ENCODE measurements around the gene ISG20. TPM values are rescaled to one million over a fixed set of nuclear protein-coding genes. Genes with fewer than 3 reads are reported as not detected.

The ISG20 gene
- total and polyA plus RNA-seq, 2 donors: 1.7 to 9.1 TPM

- no peak overlapping the region for H3K27ac ChIP-seq (ENCODE audit: low read depth)
- no peak overlapping the region for H3K4me3 ChIP-seq (ENCODE audit: low read depth, low read length)
- no peaks in the 10 kb centered on the region for H3K36me3 ChIP-seq (ENCODE audit: insufficient read depth)
- 79% methylated on average over 23 of the region's 23 CpGs for WGBS
- no peak for DNase-seq (ENCODE audit: extremely low spot score)
- H3K4me1 ChIP-seq (ENCODE audit: insufficient read depth): no peaks in the 10 kb centered on the region
These were observed 11.1 kb downstream of the ISG20 start for GRCh38 chr15:88649753-88650551.

GRCh38 chr15:88650556-88650955, 11.7 kb downstream of the ISG20 start:
- Histone ChIP-seq H3K36me3 (ENCODE audit: insufficient read depth) (no peaks in the 10 kb centered on the region), H3K4me1 (ENCODE audit: insufficient read depth) (no peaks in the 10 kb centered on the region), H3K4me3 (ENCODE audit: low read depth, low read length) (no peak overlapping the region), H3K27ac (ENCODE audit: low read depth) (no peak overlapping the region)
- DNase-seq (ENCODE audit: extremely low spot score): no peak
- WGBS: 95% methylated on average over 12 of the region's 12 CpGs

GRCh38 chr15:88651136-88651732, 12.4 kb downstream of the ISG20 start:
- WGBS: 65% methylated on average over 7 of the region's 7 CpGs

GRCh38 chr15:88651971-88652370, 13.2 kb downstream of the ISG20 start:
- H3K27ac ChIP-seq (ENCODE audit: low read depth): no peak overlapping the region
- H3K36me3 ChIP-seq (ENCODE audit: insufficient read depth): no peaks in the 10 kb centered on the region
- no peak overlapping the region for H3K4me3 ChIP-seq (ENCODE audit: low read depth, low read length)
- no peaks in the 10 kb centered on the region for H3K4me1 ChIP-seq (ENCODE audit: insufficient read depth)
- WGBS: 78% methylated on average over 9 of the region's 9 CpGs
- no peak for DNase-seq (ENCODE audit: extremely low spot score)

More at GRCh38 chr15:88651136-88651732, 12.4 kb downstream of the ISG20 start:
- Histone ChIP-seq H3K27ac (ENCODE audit: low read depth) (no peak overlapping the region), H3K4me1 (ENCODE audit: insufficient read depth) (no peaks in the 10 kb centered on the region), H3K36me3 (ENCODE audit: insufficient read depth) (no peaks in the 10 kb centered on the region), H3K4me3 (ENCODE audit: low read depth, low read length) (no peak overlapping the region)
- DNase-seq (ENCODE audit: extremely low spot score): no peak

- H3K4me3 ChIP-seq (ENCODE audit: low read depth, low read length): no peak overlapping the region
- no peak overlapping the region for H3K27ac ChIP-seq (ENCODE audit: low read depth)
- H3K36me3 ChIP-seq (ENCODE audit: insufficient read depth): no peaks in the 10 kb centered on the region
- DNase-seq (ENCODE audit: extremely low spot score): no peak
- H3K4me1 ChIP-seq (ENCODE audit: insufficient read depth): no peaks in the 10 kb centered on the region
- WGBS: 63% methylated on average over 7 of the region's 8 CpGs
These were observed 13.8 kb downstream of the ISG20 start for GRCh38 chr15:88652456-88653199.

- H3K27ac ChIP-seq (ENCODE audit: low read depth): no peak overlapping the region
- DNase-seq (ENCODE audit: extremely low spot score): no peak
- no peak overlapping the region for H3K4me3 ChIP-seq (ENCODE audit: low read depth, low read length)
- no peaks in the 10 kb centered on the region for H3K4me1 ChIP-seq (ENCODE audit: insufficient read depth)
- no peaks in the 10 kb centered on the region for H3K36me3 ChIP-seq (ENCODE audit: insufficient read depth)
- 89% methylated on average over 13 of the region's 13 CpGs for WGBS
These were observed 14.6 kb downstream of the ISG20 start for GRCh38 chr15:88653200-88654064.

GRCh38 chr15:88654430-88655102, 15.8 kb downstream of the ISG20 start:
- H3K4me1 ChIP-seq (ENCODE audit: insufficient read depth): no peaks in the 10 kb centered on the region
- no peaks in the 10 kb centered on the region for H3K36me3 ChIP-seq (ENCODE audit: insufficient read depth)
- H3K27ac ChIP-seq (ENCODE audit: low read depth): no peak overlapping the region
- no peak overlapping the region for H3K4me3 ChIP-seq (ENCODE audit: low read depth, low read length)
- 91% methylated on average over 18 of the region's 18 CpGs for WGBS
- no peak for DNase-seq (ENCODE audit: extremely low spot score)

- no peak for DNase-seq (ENCODE audit: extremely low spot score)
- no peak overlapping the region for H3K27ac ChIP-seq (ENCODE audit: low read depth)
- no peaks in the 10 kb centered on the region for H3K4me1 ChIP-seq (ENCODE audit: insufficient read depth)
- no peaks in the 10 kb centered on the region for H3K36me3 ChIP-seq (ENCODE audit: insufficient read depth)
- WGBS: 82% methylated on average over 14 of the region's 14 CpGs
- H3K4me3 ChIP-seq (ENCODE audit: low read depth, low read length): no peak overlapping the region
These were observed 16.3 kb downstream of the ISG20 start for GRCh38 chr15:88655103-88655553.

GRCh38 chr15:88655800-88656488, 17.1 kb downstream of the ISG20 start:
- DNase-seq (ENCODE audit: extremely low spot score): no peak
- Histone ChIP-seq H3K4me1 (ENCODE audit: insufficient read depth) (no peaks in the 10 kb centered on the region), H3K27ac (ENCODE audit: low read depth) (no peak overlapping the region), H3K36me3 (ENCODE audit: insufficient read depth) (no peaks in the 10 kb centered on the region), H3K4me3 (ENCODE audit: low read depth, low read length) (no peak overlapping the region)
- WGBS: 83% methylated on average over 8 of the region's 8 CpGs

- no peaks in the 10 kb centered on the region for H3K36me3 ChIP-seq (ENCODE audit: insufficient read depth)
- no peak for DNase-seq (ENCODE audit: extremely low spot score)
- WGBS: 79% methylated on average over 10 of the region's 10 CpGs
- H3K27ac ChIP-seq (ENCODE audit: low read depth): no peak overlapping the region
- H3K4me3 ChIP-seq (ENCODE audit: low read depth, low read length): no peak overlapping the region
- H3K4me1 ChIP-seq (ENCODE audit: insufficient read depth): no peaks in the 10 kb centered on the region
These were observed 18.0 kb downstream of the ISG20 start for GRCh38 chr15:88656760-88657221.

GRCh38 chr15:88657326-88658069, 18.7 kb downstream of the ISG20 start:
- H3K27ac ChIP-seq (ENCODE audit: low read depth): no peak overlapping the region
- H3K4me1 ChIP-seq (ENCODE audit: insufficient read depth): no peaks in the 10 kb centered on the region
- H3K4me3 ChIP-seq (ENCODE audit: low read depth, low read length): no peak overlapping the region
- 35% methylated on average over 13 of the region's 13 CpGs for WGBS
- DNase-seq (ENCODE audit: extremely low spot score): no peak
- no peaks in the 10 kb centered on the region for H3K36me3 ChIP-seq (ENCODE audit: insufficient read depth)

Measured in urinary bladder (tissue), 4 donors.